ENCODE measurements around the gene COX5A.

- TF ChIP-seq POLR2A (IDR thresholded peaks at IDR 0.05) = no peak
- TF ChIP-seq CTCF (IDR thresholded peaks at IDR 0.05) = no peak
Measured at GRCh38 chr15:74882528-74882927, 55.3 kb downstream of the COX5A start.
